PC-9 (cell line): ENCODE data around the gene YWHAQ. TPM values are rescaled to one million over a fixed set of nuclear protein-coding genes. Genes with fewer than 3 reads are reported as not detected.
A peak's percentile ranks its signal among the peaks of the same experiment; 100 is the strongest.
"Not testable (repeated sequence)": the region's sequence is repeated elsewhere in the genome, so short reads cannot be mapped to it uniquely, and the experiment has no call there.

Experiments
- BruUV-seq: library from RNA; stranded (reverse); fragments of 400-500 nt; replicated peaks from 2 replicates; lab custom pipeline; 2021; lab: Mats Ljungman, UMichigan
- CTCF ChIA-PET: fragments of 300-600 bp; sonication (Branson Sonifier 250); formaldehyde crosslinking; loops from one replicate; lab custom pipeline; 2022; ENCODE audit warnings: antibody characterized with exemption; lab: Charles Lee
- POLR2A ChIA-PET: fragments of 300-600 bp; sonication (Branson Sonifier 250); formaldehyde crosslinking; loops from one replicate; lab custom pipeline; 2022; ENCODE audit warnings: antibody characterized with exemption; ENCODE audit not compliant: unreplicated experiment; lab: Charles Lee
- DNase-seq, 2 experiments: peaks; one replicate each; pipeline versions ENCODE4 v3.0.0 to v3.0.0-alpha.2; 2015 to 2022; ENCODE audit warnings: mixed read lengths in 1 of 2
- H2AFZ ChIP-seq: fragments of 200-600 bp; sonication (generic); 2 replicates; pipeline ENCODE4 v1.8.1; 2017; ENCODE audit warnings: antibody characterized with exemption
- H3F3A ChIP-seq: fragments of 200-600 bp; sonication (generic); 2 replicates; pipeline ENCODE4 v1.8.1; 2017; ENCODE audit warnings: antibody characterized with exemption, mild to moderate bottlenecking, low read depth; ENCODE audit not compliant: insufficient read depth
- H3K27ac ChIP-seq: fragments of 200-600 bp; sonication (generic); 2 replicates; pipeline ENCODE4 v1.6.1; 2016; ENCODE audit warnings: mixed run types
- H3K27me3 ChIP-seq: fragments of 200-600 bp; sonication (generic); 2 replicates; pipeline ENCODE4 v1.6.1; 2016; ENCODE audit warnings: low read depth, mixed run types; ENCODE audit not compliant: insufficient read depth
- H3K36me3 ChIP-seq: fragments of 200-600 bp; sonication (generic); 2 replicates; pipeline ENCODE4 v1.6.1; 2016; ENCODE audit warnings: low read depth, mixed run types
- H3K4me1 ChIP-seq: fragments of 200-600 bp; sonication (generic); replicated peaks from 2 replicates; pipeline ENCODE4 v1.6.1; 2016; ENCODE audit warnings: mixed run types; ENCODE audit not compliant: insufficient read depth
- H3K4me2 ChIP-seq: fragments of 200-600 bp; sonication (generic); 2 replicates; pipeline ENCODE4 v1.6.1; 2017; ENCODE audit warnings: mixed run types
- H3K4me3 ChIP-seq: fragments of 200-600 bp; sonication (generic); 2 replicates; pipeline ENCODE4 v1.6.1; 2016; ENCODE audit warnings: mixed run types
- H3K79me2 ChIP-seq: fragments of 200-600 bp; sonication (generic); 2 replicates; pipeline ENCODE4 v1.6.1; 2017; ENCODE audit warnings: low read depth, mixed run types
- H3K9me2 ChIP-seq: fragments of 200-600 bp; sonication (generic); 2 replicates; pipeline ENCODE4 v1.8.1; 2017; ENCODE audit warnings: mild to moderate bottlenecking; ENCODE audit not compliant: insufficient read depth
- H3K9me3 ChIP-seq: fragments of 200-600 bp; sonication (generic); 2 replicates; pipeline ENCODE4 v1.8.1; 2016; ENCODE audit warnings: low read depth; ENCODE audit not compliant: insufficient read depth
- H4K20me1 ChIP-seq: fragments of 200-600 bp; sonication (generic); 2 replicates; pipeline ENCODE4 v1.8.1; 2017; ENCODE audit not compliant: insufficient read depth
- CTCF ChIP-seq: fragments of 200-600 bp; sonication (generic); conservative IDR thresholded peaks from 2 replicates; pipeline ENCODE4 v1.6.1; 2017; ENCODE audit warnings: mixed run types, antibody characterized with exemption, mild to moderate bottlenecking, moderate library complexity
- EZH2 ChIP-seq: fragments of 200-600 bp; sonication (generic); IDR thresholded peaks from 2 replicates; pipeline ENCODE4 v1.8.0; 2017; ENCODE audit warnings: antibody characterized with exemption, low read depth
- intact Hi-C: fragments of 100-400 bp; cut with micrococcal nuclease; formaldehyde crosslinking; loops from one replicate; pipeline ENCODE4 v1.10.0; 2022; ENCODE audit not compliant: unreplicated experiment
- total RNA-seq: library from RNA; stranded (reverse); gene quantifications from 2 replicates; pipeline ENCODE4 v1.2.3, GENCODE V29; 2021

YWHAQ gene
- total RNA-seq, 1 experiment from 2014 or later: 353 TPM

- POLR2A ChIA-PET: interaction anchor here (0.5 kb wide), 1 partner anchor 408 kb away, joined by 4 read pairs; no protein-coding TSS in a partner anchor
- H3K27me3 ChIP-seq: no peaks in the 10 kb centered on the region
- DNase-seq: peak in 1 of 2 experiments; percentile 93
- H3K79me2 ChIP-seq: peaks cover 94% of the 10 kb centered on the region
- peak overlapping the region; percentile 51 for H3K4me3 ChIP-seq
- H3K27ac ChIP-seq: peak overlapping the region; percentile 96
- H3K4me2 ChIP-seq: peak overlapping the region; percentile 98
- no peak overlapping the region for H2AFZ ChIP-seq
- H3K9me2 ChIP-seq: no peaks in the 10 kb centered on the region
- peaks cover 41% of the 10 kb centered on the region for H3F3A ChIP-seq
- intact Hi-C loops: loop anchor here (10.0 kb wide), 1 partner anchor 318 kb away; no protein-coding TSS in a partner anchor
- peaks cover 27% of the 10 kb centered on the region for H4K20me1 ChIP-seq
- no TSS peak for BruUV-seq
- CTCF ChIA-PET: no interaction called here
- H3K9me3 ChIP-seq: no peaks in the 10 kb centered on the region
- H3K36me3 ChIP-seq: peaks cover 9% of the 10 kb centered on the region
- peaks cover 71% of the 10 kb centered on the region for H3K4me1 ChIP-seq
- no peak for TF ChIP-seq CTCF
- no peak for TF ChIP-seq EZH2
These were observed 78.3 kb downstream of the YWHAQ start for GRCh38 chr2:9552219-9553178.

DNA sequence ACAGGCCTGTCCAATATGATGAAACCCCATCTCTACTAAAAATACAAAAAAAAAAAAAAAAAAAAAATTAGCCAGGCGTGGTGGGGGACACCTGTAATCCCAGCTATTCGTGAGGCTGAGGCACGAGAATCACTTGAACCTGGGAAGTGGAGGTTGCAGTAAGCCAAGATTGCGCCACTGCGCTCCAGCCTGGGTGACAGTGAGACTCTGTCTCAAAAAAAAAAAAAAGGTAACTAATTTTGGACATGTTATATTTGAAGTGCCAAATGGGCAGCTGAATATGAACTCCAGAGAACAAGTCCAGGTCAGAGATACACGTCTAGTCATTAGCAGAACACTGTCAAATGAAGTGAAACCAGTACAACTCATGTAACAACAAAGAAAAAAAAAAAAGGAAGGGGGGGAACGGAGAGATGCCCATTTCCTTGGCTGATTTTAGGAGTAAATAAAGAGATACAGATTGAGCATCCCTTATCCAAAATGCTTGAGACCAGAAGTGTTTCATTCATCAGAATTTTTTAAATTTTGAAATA lies 79.9 kb downstream of the YWHAQ start:
- intact Hi-C loops: loop anchor here (10.0 kb wide), 1 partner anchor 316 kb away; no protein-coding TSS in a partner anchor
- POLR2A ChIA-PET, H3K4me2 ChIP-seq, H3K9me3 ChIP-seq, H3K27me3 ChIP-seq, H3K4me3 ChIP-seq, DNase-seq, H3K36me3 ChIP-seq, BruUV-seq, H2AFZ ChIP-seq, H3K9me2 ChIP-seq: not testable (repeated sequence)
- H3K27ac ChIP-seq: peak overlapping the region; percentile 96
- CTCF ChIA-PET: interaction anchor here (0.7 kb wide), 1 partner anchor 293 kb away, joined by 17 read pairs; no protein-coding TSS in a partner anchor
- peaks cover 46% of the 10 kb centered on the region for H3F3A ChIP-seq
- H3K4me1 ChIP-seq: peaks cover 62% of the 10 kb centered on the region
- peaks cover 97% of the 10 kb centered on the region for H3K79me2 ChIP-seq
- H4K20me1 ChIP-seq: peaks cover 43% of the 10 kb centered on the region

GRCh38 chr2:9549420-9549819 lies 81.4 kb downstream of the YWHAQ start:
- BruUV-seq: no TSS peak
- POLR2A ChIA-PET: interaction anchor here (0.6 kb wide), 2 partner anchors 31 to 545 kb away, joined by 4 to 25 read pairs; no protein-coding TSS in a partner anchor
- Histone ChIP-seq H3K79me2 (peaks cover 100% of the 10 kb centered on the region), H3K36me3 (peaks cover 9% of the 10 kb centered on the region), H3K4me2 (peak overlapping the region; percentile 37), H3K9me3 (no peaks in the 10 kb centered on the region), H3K4me3 (no peak overlapping the region), H3K27ac (peak overlapping the region; percentile 96), H4K20me1 (peaks cover 58% of the 10 kb centered on the region), H3F3A (peaks cover 34% of the 10 kb centered on the region), H3K4me1 (peaks cover 60% of the 10 kb centered on the region), H3K9me2 (no peaks in the 10 kb centered on the region), H3K27me3 (no peaks in the 10 kb centered on the region), H2AFZ (no peak overlapping the region)
- TF ChIP-seq EZH2 (no peak), CTCF (no peak)
- CTCF ChIA-PET: no interaction called here
- no peak for DNase-seq
- intact Hi-C loops: no loop called here
